GM12878 (cell line): ENCODE results near the gene NOS3.

Source experiments
- ATF7 ChIP-seq: fragments of 450-650 bp; IDR thresholded peaks from 2 replicates; pipeline ENCODE4 v1.6.1; 2016; ENCODE audit warnings: low read depth, mild to moderate bottlenecking
- CTCF ChIP-seq, 3 experiments: IDR thresholded peaks in 2 of 3; conservative IDR thresholded peaks in 1 of 3; 2 replicates each; pipeline ENCODE4 v1.5.1; 2011; ENCODE audit warnings: low read depth in 3 of 3, low read length in 3 of 3, mild to moderate bottlenecking in 3 of 3, control low read depth in 2 of 3, moderate library complexity in 2 of 3, inconsistent platforms in 1 of 3, mixed read lengths in 1 of 3; ENCODE audit not compliant: control insufficient read depth in 2 of 3, insufficient read depth in 1 of 3; ENCODE audit errors: extremely low read depth in 1 of 3
- E2F4 ChIP-seq: IDR thresholded peaks from 2 replicates; pipeline ENCODE4 v1.6.1; 2012; ENCODE audit warnings: low read depth, low read length, improper control_type of control experiment
- EED ChIP-seq: sonication (generic); IDR thresholded peaks from 2 replicates; pipeline ENCODE4 v1.6.1; 2016; ENCODE audit warnings: antibody characterized with exemption, low read depth
- ESRRA ChIP-seq: IDR thresholded peaks from 2 replicates; pipeline ENCODE4 v1.6.1; 2012; ENCODE audit warnings: mild to moderate bottlenecking, low read length, improper control_type of control experiment
- EZH2 ChIP-seq: IDR thresholded peaks from 2 replicates; pipeline ENCODE4 v1.6.1; 2012; ENCODE audit warnings: low read depth, mild to moderate bottlenecking, control low read depth, inconsistent platforms, low read length, borderline replicate concordance; ENCODE audit not compliant: control insufficient read depth
- GABPA ChIP-seq: IDR thresholded peaks from 2 replicates; pipeline ENCODE4 v1.6.1; 2014; ENCODE audit warnings: antibody characterized with exemption, low read depth, mild to moderate bottlenecking, inconsistent platforms
- JUND ChIP-seq: IDR thresholded peaks from 2 replicates; pipeline ENCODE4 v1.6.1; 2012; ENCODE audit warnings: low read depth, mild to moderate bottlenecking, low read length, improper control_type of control experiment, moderate library complexity
- NR2F1 ChIP-seq: fragments of 450-650 bp; conservative IDR thresholded peaks from 2 replicates; pipeline ENCODE4 v1.6.1; 2017; ENCODE audit warnings: mild to moderate bottlenecking
- REST ChIP-seq: IDR thresholded peaks from 2 replicates; pipeline ENCODE4 v1.6.1; 2012; ENCODE audit warnings: mild to moderate bottlenecking, low read depth, low read length
- ZNF687 ChIP-seq: fragments of 450-650 bp; IDR thresholded peaks from 2 replicates; pipeline ENCODE4 v1.6.1; 2017; ENCODE audit warnings: mild to moderate bottlenecking, moderate library complexity

- TF ChIP-seq ATF7: no peak
- TF ChIP-seq E2F4: no peak
- TF ChIP-seq EED: no peak
- TF ChIP-seq ESRRA: no peak
- no peak for TF ChIP-seq NR2F1
- TF ChIP-seq REST: no peak
- no peak for TF ChIP-seq EZH2
- peak; percentile 69 to 88 (median 69) for TF ChIP-seq CTCF (IDR thresholded peaks at IDR 0.05 in 2 of 3, conservative IDR thresholded peaks at IDR 0.05 in 1 of 3; ENCODE audit: control insufficient read depth in 2 of 3, extremely low read depth in 1 of 3, insufficient read depth in 1 of 3, low read depth in 3 of 3, low read length in 3 of 3)
- no peak for TF ChIP-seq ZNF687
- no peak for TF ChIP-seq GABPA
- TF ChIP-seq JUND: no peak
These were observed 4.7 kb upstream of the NOS3 start for GRCh38 chr7:150986099-150986512.
